ENCODE results near the gene VPS52.

The VPS52 gene

GRCh38 chr6:33211136-33211535 is 60.5 kb downstream of the VPS52 start:
- DNase-seq (ENCODE audit: low spot score) = no peak

DNA sequence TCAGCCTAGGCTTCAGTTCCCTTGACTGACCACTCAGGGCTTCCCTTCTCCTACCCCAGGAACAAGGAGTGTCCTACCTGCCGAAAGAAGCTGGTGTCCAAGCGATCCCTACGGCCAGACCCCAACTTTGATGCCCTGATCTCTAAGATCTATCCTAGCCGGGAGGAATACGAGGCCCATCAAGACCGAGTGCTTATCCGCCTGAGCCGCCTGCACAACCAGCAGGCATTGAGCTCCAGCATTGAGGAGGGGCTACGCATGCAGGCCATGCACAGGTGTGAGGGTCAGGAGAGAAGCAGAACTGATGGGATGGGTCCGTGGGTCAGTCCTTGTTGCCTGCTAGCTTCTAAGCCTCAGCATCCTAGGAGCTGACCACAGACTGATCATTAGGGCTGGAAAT is 61.8 kb downstream of the VPS52 start:
- no peak for DNase-seq (ENCODE audit: low spot score)

DNA sequence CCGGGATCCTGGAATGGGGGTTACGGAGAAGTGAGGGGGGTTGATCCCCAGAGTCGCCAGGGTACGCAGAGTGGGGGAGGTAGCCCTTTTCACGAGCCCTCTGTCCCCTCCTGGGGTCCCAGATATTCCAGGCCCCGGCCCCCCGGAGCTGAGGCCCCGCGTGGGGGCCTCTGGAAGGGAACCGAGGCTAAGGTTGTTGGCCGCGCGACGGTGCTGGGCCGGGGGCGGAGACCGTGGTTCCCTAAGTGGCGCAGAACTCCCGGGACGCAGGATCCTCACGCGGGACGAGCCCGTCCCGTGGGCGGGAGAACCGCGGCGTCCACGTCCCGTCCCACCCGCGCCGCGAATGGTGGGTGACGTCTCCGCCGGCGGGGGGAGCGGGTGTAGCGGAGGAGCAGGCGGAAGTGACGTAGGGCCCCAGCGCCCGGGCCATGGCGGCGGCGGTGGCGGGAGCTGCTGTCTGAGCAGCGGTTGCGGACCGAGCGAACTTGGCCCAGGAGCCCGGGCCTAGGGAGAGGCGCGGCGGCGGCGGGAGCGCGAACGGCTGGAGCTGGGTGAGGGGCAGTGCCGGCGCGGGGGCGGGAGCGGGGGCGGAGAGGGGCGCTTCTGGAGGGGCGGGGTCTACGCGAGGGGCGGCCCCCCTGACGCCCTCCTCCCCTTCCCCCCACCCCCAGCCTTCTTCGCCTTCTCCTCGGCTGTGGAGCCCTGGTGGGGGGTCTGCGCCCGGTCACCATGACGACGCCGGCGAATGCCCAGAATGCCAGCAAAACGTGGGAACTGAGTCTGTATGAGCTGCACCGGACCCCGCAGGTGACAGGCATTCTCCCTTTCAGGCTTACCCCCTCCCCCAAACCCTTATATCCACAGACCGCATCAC is 63.3 kb downstream of the VPS52 start, which contains the start of gene RING1:
Gene RING1, plus strand, starts transcription at position 410 of the 877 bp plus-strand sequence. Its CDS starts 323 bp downstream, at position 733.
- DNase-seq (ENCODE audit: low spot score) = peak; percentile 85

GRCh38 chr6:33207552-33208090 is 64.1 kb downstream of the VPS52 start:
- DNase-seq (ENCODE audit: low spot score) = no peak

DNA sequence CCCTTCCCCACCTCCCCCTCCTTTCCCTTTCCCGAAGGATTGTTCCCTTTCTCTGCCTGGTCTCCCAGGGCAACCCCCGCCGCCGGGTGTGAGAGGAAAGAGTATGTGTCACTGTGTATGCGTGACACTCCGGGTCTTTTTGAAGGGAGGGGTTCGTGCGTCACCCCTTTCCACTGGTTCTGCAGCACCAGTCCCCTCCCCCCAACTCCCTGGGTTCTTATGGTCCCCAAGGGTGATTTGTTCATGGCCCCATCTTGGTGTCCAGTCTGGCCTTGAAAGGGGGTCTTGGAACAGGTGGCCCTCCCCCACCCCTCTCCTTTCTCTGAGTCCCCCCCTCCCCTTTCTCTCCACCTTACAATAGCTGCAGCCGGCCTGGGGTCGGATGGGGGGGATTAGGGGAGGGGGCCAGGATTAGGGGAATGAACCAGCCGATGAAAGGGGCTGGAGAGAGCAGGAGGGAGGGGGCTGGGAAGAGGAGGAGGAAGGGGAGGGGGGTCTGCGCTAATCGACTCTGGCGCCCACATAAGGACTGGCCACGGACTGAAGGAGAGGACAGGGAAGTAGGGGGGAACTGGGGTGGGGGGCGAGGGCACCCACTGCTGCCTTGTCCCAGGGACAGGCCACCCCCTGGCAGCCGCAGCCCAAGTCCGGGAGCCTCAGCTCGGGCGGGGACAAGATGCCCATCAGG is 64.7 kb downstream of the VPS52 start:
- no peak for DNase-seq (ENCODE audit: low spot score)

- no peak for DNase-seq (ENCODE audit: low spot score)
Measured at GRCh38 chr6:33206027-33206863, 65.4 kb downstream of the VPS52 start.

DNA sequence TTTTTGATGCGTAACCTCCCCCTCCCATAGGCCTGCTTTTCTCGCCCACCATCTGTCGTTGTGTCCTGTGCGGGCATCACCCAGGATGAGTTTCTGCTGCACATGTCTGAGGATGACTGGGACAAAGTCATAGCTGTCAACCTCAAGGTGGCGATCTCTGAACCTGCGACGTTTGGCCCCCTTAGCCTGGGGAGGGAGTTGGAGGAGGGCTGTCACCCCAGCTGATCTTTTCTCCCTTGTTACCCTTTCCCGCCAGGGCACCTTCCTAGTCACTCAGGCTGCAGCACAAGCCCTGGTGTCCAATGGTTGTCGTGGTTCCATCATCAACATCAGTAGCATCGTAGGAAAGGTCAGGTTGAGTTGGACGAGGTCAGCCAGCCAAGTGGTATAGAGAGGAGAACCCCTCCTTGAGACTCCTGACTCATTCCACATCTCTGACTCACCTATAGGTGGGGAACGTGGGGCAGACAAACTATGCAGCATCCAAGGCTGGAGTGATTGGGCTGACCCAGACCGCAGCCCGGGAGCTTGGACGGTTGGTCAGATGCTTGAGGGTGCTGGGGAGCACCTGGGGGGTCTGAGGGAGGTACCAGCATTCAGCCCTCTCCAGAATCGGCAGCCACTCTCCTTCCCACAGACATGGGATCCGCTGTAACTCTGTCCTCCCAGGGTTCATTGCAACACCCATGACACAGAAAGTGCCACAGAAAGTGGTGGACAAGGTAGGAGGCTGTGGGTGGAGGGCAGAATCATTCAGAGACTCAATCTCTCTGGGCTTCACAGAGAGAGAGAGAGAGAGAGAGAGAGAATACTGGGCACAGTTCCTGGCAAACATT is 66.3 kb downstream of the VPS52 start:
- DNase-seq (ENCODE audit: low spot score) = no peak

DNA sequence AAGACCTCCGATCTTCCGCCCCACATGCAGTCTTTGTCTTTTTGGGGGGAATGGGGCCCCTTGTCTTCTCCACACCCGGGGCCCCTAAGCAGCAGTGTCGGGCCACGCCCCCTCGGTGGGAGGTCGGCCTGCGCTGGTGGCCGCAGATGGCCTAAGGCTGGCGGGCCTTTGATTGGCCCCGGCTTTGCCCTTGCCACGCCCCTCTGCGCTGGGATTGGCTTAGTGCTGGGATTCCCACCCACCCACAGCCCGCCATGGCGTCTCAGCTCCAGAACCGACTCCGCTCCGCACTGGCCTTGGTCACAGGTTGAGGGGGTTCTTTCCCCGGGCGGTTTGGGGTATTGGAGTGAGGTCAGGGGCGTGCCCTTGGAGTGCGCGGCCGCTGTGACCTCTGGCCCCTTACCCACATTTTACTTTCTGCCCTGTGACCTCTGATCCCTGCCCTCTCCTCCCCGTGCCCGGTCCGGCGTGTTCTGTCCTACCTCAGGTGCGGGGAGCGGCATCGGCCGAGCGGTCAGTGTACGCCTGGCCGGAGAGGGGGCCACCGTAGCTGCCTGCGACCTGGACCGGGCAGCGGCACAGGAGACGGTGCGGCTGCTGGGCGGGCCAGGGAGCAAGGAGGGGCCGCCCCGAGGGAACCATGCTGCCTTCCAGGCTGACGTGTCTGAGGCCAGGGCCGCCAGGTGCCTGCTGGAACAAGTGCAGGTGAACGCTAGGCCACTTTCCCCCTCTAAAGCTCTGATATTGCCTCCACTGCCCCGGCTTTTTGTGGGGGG is 67.1 kb downstream of the VPS52 start, which contains the start of gene HSD17B8:
Gene HSD17B8, plus strand, starts transcription at position 241 of the 776 bp plus-strand sequence. Its CDS starts 14 bp downstream, at position 255.
- DNase-seq (ENCODE audit: low spot score) = peak; percentile 97

DNA sequence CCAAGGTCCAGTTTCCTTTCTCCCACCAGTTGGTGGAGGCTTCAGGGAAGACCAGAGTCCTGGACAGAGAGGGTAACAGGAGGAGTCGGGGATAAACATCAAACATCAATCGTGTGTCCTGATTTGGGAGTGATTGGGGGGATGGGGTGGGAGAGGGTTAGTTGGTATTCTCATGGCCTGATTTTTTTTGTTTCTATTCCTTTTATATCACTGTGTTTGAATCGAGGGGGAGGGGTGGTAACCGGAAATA is 67.6 kb downstream of the VPS52 start:
- DNase-seq (ENCODE audit: low spot score) = no peak

DNA sequence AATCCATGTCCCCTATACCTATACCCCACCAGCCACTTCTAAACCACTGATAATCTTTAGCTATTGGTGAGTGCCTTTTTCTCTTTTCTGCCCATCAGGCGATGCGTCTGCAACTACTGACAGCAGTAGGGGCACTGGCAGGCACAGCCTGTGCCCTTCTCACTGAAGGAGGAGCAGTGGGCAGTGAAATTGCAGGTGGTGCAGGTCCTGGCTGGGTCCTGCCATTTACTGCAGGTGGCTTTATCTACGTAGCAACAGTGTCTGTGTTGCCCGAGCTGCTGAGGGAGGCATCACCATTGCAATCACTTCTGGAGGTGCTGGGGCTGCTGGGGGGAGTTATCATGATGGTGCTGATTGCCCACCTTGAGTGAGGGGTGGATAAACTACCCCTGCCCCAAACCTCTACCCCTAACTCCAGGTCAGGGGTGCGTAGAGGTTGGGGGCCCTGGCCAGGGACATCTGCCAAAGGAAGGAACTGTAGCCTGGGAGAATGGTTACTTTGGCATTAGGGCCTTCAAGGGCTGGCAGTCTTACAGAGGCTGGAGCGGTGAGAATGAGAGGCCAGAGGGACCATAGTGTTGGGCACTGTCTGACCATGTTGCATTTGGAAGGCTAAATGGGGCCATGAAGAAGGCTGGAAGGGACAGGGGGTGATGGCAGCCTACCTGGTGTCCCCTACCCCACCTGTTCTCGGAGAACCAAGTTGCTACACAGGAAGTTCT is 68.1 kb downstream of the VPS52 start:
- no peak for DNase-seq (ENCODE audit: low spot score)

- no peak for DNase-seq (ENCODE audit: low spot score)
Measured at GRCh38 chr6:33202799-33203198, 68.9 kb downstream of the VPS52 start.

- no peak for DNase-seq (ENCODE audit: low spot score)
Measured at GRCh38 chr6:33201935-33202334, 69.7 kb downstream of the VPS52 start.

DNA sequence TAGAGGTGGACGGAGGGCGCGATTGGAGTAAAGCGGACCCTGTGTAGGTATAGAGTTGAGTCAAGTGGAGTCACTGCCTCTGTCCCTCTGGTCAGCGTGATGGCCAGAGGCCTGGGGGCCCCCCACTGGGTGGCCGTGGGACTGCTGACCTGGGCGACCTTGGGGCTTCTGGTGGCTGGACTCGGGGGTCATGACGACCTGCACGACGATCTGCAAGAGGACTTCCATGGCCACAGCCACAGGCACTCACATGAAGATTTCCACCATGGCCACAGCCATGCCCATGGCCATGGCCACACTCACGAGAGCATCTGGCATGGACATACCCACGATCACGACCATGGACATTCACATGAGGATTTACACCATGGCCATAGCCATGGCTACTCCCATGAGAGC is 70.5 kb downstream of the VPS52 start:
- no peak for DNase-seq (ENCODE audit: low spot score)

Measured in HuH-7 (cell line).